HG03469 (cell line): ENCODE data around the gene PDE8B.

Source experiments
- ATAC-seq: cut with Tn5 transposase; IDR thresholded peaks from one replicate; pipeline ENCODE4 v1.9.1; 2021; ENCODE audit warnings: mild to moderate bottlenecking, moderate library complexity, moderate number of reproducible peaks; ENCODE audit not compliant: unreplicated experiment

PDE8B gene

GRCh38 chr5:77282337-77283027 is 72.0 kb downstream of the PDE8B start:
- no peak for ATAC-seq

- ATAC-seq, result no peak
Measured at GRCh38 chr5:77285251-77285841, 74.9 kb downstream of the PDE8B start.

- ATAC-seq, result no peak
Measured at GRCh38 chr5:77292026-77292757, 81.7 kb downstream of the PDE8B start.

- no peak for ATAC-seq
Measured at GRCh38 chr5:77294185-77294584, 83.7 kb downstream of the PDE8B start.

DNA sequence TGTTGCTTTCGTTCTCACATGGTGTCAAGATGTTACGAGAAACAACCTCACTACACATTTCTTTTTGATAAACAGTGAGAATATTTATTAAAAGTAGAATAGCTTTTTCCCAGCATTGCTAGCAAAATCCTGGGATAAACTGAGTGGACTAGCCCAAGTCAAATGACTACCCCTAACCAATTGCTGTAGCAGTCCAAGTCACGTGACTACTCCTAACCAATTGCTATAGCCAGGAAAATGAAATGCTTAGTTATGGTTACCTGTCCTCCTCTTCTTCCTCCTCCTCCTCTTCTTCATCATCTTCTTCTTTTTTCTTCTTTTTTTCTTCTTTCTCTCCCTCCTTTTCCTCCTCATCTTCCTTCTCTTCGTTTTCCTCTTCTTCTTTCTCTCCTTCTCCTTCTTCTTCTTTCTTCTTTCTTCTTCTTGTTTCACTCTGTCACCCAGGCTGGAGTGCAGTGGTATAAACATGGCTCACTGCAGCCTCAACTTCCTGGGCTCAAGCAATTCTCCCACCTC is 85.4 kb downstream of the PDE8B start:
- ATAC-seq, result no peak

- ATAC-seq, result no peak
Measured at GRCh38 chr5:77298146-77298545, 87.7 kb downstream of the PDE8B start.

DNA sequence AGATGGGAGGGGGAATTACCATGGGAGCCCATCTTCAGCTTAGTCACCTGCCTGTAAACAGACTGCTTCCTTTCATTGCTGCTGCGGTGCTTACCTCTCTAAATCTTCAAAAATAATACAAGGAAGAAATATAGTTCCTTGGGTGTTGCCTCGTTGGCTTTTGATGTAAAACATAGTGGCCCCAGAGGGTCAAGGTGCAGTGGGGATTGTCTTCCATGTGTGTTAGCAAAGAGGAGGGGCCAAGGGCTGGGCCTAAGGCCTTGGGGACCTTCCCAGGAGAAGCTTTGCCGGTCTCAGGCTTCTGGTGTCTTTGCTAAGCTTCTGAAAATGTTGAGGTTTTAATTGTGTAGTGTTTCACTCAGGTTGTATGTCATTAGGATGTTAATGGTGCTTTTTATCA is 90.0 kb downstream of the PDE8B start:
- ATAC-seq, result no peak

DNA sequence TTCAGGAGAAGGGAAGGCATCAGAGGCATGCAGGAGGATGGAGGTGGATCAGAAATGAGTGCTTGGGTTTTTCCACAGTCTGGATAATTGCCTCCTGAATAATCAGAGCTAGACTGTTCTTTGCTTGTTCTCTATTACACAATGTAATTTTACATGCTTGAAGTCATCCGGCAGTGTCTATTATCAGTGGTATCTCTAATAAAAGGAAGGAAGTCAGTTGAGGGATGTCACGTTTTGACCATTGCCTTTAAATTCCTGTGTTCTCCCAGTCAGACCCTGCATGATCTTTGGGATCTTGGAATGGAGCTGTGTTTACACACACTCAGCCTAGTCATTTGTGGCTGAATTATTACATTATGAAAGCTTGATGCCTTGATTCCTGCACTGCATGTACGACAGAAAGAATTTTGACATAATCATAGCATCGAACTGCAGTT is 91.0 kb downstream of the PDE8B start:
- no peak for ATAC-seq

- no peak for ATAC-seq
Measured at GRCh38 chr5:77302247-77302646, 91.8 kb downstream of the PDE8B start.

GRCh38 chr5:77302653-77303052 is 92.2 kb downstream of the PDE8B start:
- ATAC-seq, result no peak

DNA sequence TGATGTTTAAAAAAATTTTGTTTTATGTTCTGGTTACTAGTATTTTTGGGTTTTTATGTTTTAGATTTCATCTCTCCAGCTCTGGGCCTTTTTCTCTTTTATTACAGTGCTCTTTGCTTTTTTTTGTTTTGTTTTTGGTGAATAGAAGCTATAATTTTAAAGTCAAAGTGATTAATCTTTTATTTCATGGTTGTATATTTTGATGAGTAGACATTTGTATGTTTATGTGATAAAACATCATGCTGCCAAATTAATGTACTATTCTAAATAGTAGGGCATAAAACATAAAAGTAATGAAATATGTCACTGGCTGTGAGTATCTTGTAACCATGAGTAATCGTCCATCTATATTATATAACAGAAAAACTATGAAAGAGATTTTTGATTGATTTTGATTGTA is 93.9 kb downstream of the PDE8B start:
- no peak for ATAC-seq

- no peak for ATAC-seq
Measured at GRCh38 chr5:77305222-77305846, 94.9 kb downstream of the PDE8B start.

- no peak for ATAC-seq
Measured at GRCh38 chr5:77305956-77306355, 95.5 kb downstream of the PDE8B start.

- ATAC-seq, result no peak
Measured at GRCh38 chr5:77306531-77306930, 96.1 kb downstream of the PDE8B start.

GRCh38 chr5:77308154-77308960 is 97.9 kb downstream of the PDE8B start:
- no peak for ATAC-seq

DNA sequence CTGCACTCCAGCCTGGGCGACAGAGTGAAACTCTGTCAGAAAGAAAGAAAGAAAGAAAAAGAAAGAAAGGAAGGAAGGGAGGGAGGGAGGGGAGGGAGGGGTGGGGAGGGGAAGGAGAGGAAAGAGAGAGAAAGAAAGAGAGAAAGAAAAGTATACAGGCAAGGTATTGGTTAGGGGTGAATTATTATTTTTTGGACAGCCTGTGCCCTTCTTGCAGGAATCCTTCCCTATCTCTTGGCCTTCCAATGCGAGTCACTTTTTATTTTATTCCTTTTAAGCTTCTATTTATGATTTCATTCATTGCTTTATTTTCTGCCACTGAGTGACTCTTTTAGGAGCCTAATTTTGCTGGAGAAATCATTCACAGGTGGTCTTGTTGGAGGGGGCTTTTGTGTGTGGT is 98.7 kb downstream of the PDE8B start:
- ATAC-seq, result no peak

- no peak for ATAC-seq
Measured at GRCh38 chr5:77310494-77311213, 100.2 kb downstream of the PDE8B start.

- ATAC-seq, result no peak
Measured at GRCh38 chr5:77311214-77311571, 100.7 kb downstream of the PDE8B start.

GRCh38 chr5:77312413-77312812 is 101.9 kb downstream of the PDE8B start:
- ATAC-seq, result no peak
